Activated CD8-positive, alpha-beta T cell treated with anti-CD3 and anti-CD28 coated beads for 36 hours (primary cell): ENCODE data around the gene RFX2. TPM values are rescaled to one million over a fixed set of nuclear protein-coding genes. Genes with fewer than 3 reads are reported as not detected.

Experiments used
- ATAC-seq: fragments of 200-7000 bp; cut with Tn5 transposase; one replicate; pipeline ENCODE4 v1.10.0; 2021; ENCODE audit warnings: mild to moderate bottlenecking, moderate library complexity
- CTCF ChIA-PET: fragments of 350-600 bp; sonication (Branson Sonifier 250); formaldehyde crosslinking; loops from one replicate; lab custom pipeline; 2021; ENCODE audit warnings: antibody characterized with exemption; lab: Charles Lee
- POLR2A ChIA-PET: fragments of 350-600 bp; sonication (Branson Sonifier 250); formaldehyde crosslinking; loops from one replicate; lab custom pipeline; 2021; ENCODE audit warnings: antibody characterized with exemption; lab: Charles Lee
- DNase-seq: peaks from one replicate; pipeline ENCODE4 v3.0.0-alpha.2; 2020
- H3K27ac Mint-ChIP-seq: one replicate; pipeline ENCODE4 v1.8.0; 2021; ENCODE audit warnings: mild to moderate bottlenecking, mixed read lengths
- H3K27me3 Mint-ChIP-seq: one replicate; pipeline ENCODE4 v1.8.0; 2021; ENCODE audit warnings: mixed read lengths
- H3K36me3 Mint-ChIP-seq: one replicate; pipeline ENCODE4 v1.8.0; 2021; ENCODE audit warnings: low read depth, mixed read lengths
- H3K4me1 Mint-ChIP-seq: one replicate; pipeline ENCODE4 v1.8.0; 2021; ENCODE audit warnings: low read depth, mixed read lengths
- H3K4me3 Mint-ChIP-seq: one replicate; pipeline ENCODE4 v1.8.0; 2021; ENCODE audit warnings: mild to moderate bottlenecking, moderate library complexity, mixed read lengths
- H3K9me3 Mint-ChIP-seq: one replicate; pipeline ENCODE4 v1.8.0; 2021; ENCODE audit warnings: mixed read lengths
- CTCF ChIP-seq: fragments of 200-600 bp; IDR thresholded peaks from one replicate; pipeline ENCODE4 v1.8.0; 2022; ENCODE audit warnings: antibody characterized with exemption, mild to moderate bottlenecking
- intact Hi-C: fragments of 100-400 bp; cut with micrococcal nuclease; formaldehyde crosslinking; loops from one replicate; pipeline ENCODE4 v1.10.0; 2022
- total RNA-seq, 2 experiments: library from RNA; stranded (reverse); gene quantifications; one replicate each; pipeline ENCODE4 v1.2.3, GENCODE V29; 2021

The RFX2 gene
- total RNA-seq, 2 experiments from 2014 or later, result 8.9 to 10.5 TPM

GRCh38 chr19:6014551-6015135 lies 95.7 kb downstream of the RFX2 start:
- no peaks in the 10 kb centered on the region for H3K27me3 Mint-ChIP-seq
- ChIA-PET CTCF (interaction anchor here (3.7 kb wide), 1 partner anchor 8 kb away, joined by 27 read pairs; no protein-coding TSS in a partner anchor), POLR2A (interaction anchor here (0.7 to 1.2 kb wide), 2 partner anchors 36 to 51 kb away, joined by 3 read pairs; no protein-coding TSS in a partner anchor)
- intact Hi-C loops, result no loop called here
- DNase-seq (no peak), ATAC-seq (no peak)
- no peaks in the 10 kb centered on the region for H3K9me3 Mint-ChIP-seq
- H3K4me3 Mint-ChIP-seq, result no peak overlapping the region
- no peaks in the 10 kb centered on the region for H3K36me3 Mint-ChIP-seq
- H3K27ac Mint-ChIP-seq, result no peak overlapping the region
- H3K4me1 Mint-ChIP-seq, result no peaks in the 10 kb centered on the region
- no peak for TF ChIP-seq CTCF

GRCh38 chr19:6012426-6013170 lies 97.7 kb downstream of the RFX2 start:
- POLR2A ChIA-PET, result no interaction called here
- H3K36me3 Mint-ChIP-seq, result no peaks in the 10 kb centered on the region
- DNase-seq, result no peak
- H3K27me3 Mint-ChIP-seq, result no peaks in the 10 kb centered on the region
- no peak overlapping the region for H3K4me3 Mint-ChIP-seq
- CTCF ChIA-PET, result interaction anchor here (3.7 kb wide), 1 partner anchor 10 kb away, joined by 27 read pairs; no protein-coding TSS in a partner anchor
- no peak for ATAC-seq
- H3K9me3 Mint-ChIP-seq, result no peaks in the 10 kb centered on the region
- intact Hi-C loops, result no loop called here
- no peaks in the 10 kb centered on the region for H3K4me1 Mint-ChIP-seq
- TF ChIP-seq CTCF, result no peak
- no peak overlapping the region for H3K27ac Mint-ChIP-seq

- DNase-seq (no peak), ATAC-seq (no peak)
- intact Hi-C loops, result no loop called here
- Mint-ChIP-seq H3K27ac (no peak overlapping the region), H3K4me1 (no peaks in the 10 kb centered on the region), H3K36me3 (no peaks in the 10 kb centered on the region), H3K9me3 (no peaks in the 10 kb centered on the region), H3K4me3 (no peak overlapping the region), H3K27me3 (no peaks in the 10 kb centered on the region)
- no peak for TF ChIP-seq CTCF
- POLR2A ChIA-PET, result interaction anchor here (0.7 kb wide), 1 partner anchor 34 kb away, joined by 3 read pairs; the partner anchor contains the start of gene RANBP3
- CTCF ChIA-PET, result interaction anchor here (3.7 kb wide), 1 partner anchor 11 kb away, joined by 27 read pairs; no protein-coding TSS in a partner anchor
These were observed 98.5 kb downstream of the RFX2 start for GRCh38 chr19:6011794-6012193.

- intact Hi-C loops, result no loop called here
- ATAC-seq (no peak), DNase-seq (no peak)
- ChIA-PET POLR2A (interaction anchor here (0.7 kb wide), 1 partner anchor 33 kb away, joined by 3 read pairs; the partner anchor contains the start of gene RANBP3), CTCF (interaction anchor here (3.7 kb wide), 1 partner anchor 12 kb away, joined by 27 read pairs; no protein-coding TSS in a partner anchor)
- TF ChIP-seq CTCF, result no peak
- no peaks in the 10 kb centered on the region for H3K36me3 Mint-ChIP-seq
- no peaks in the 10 kb centered on the region for H3K4me1 Mint-ChIP-seq
- no peak overlapping the region for H3K27ac Mint-ChIP-seq
- H3K9me3 Mint-ChIP-seq, result no peaks in the 10 kb centered on the region
- H3K27me3 Mint-ChIP-seq, result no peaks in the 10 kb centered on the region
- no peak overlapping the region for H3K4me3 Mint-ChIP-seq
These were observed 99.1 kb downstream of the RFX2 start for GRCh38 chr19:6011206-6011605.

GRCh38 chr19:6010107-6010506 lies 100.2 kb downstream of the RFX2 start:
- POLR2A ChIA-PET, result no interaction called here

More at GRCh38 chr19:6010107-6010506, 100.2 kb downstream of the RFX2 start:
- DNase-seq (no peak), ATAC-seq (no peak)
- no peaks in the 10 kb centered on the region for H3K9me3 Mint-ChIP-seq
- H3K4me1 Mint-ChIP-seq, result no peaks in the 10 kb centered on the region
- no peak for TF ChIP-seq CTCF
- CTCF ChIA-PET, result interaction anchor here (1.1 kb wide), 1 partner anchor 12 kb away, joined by 3 read pairs; no protein-coding TSS in a partner anchor
- H3K27me3 Mint-ChIP-seq, result no peaks in the 10 kb centered on the region
- no peak overlapping the region for H3K27ac Mint-ChIP-seq
- H3K36me3 Mint-ChIP-seq, result no peaks in the 10 kb centered on the region
- intact Hi-C loops, result no loop called here
- H3K4me3 Mint-ChIP-seq, result no peak overlapping the region
